HG03575 (cell line): ENCODE data around the gene HTR2C.
"Not testable (repeated sequence)": the region's sequence is repeated elsewhere in the genome, so short reads cannot be mapped to it uniquely, and the experiment has no call there.

ENCODE experiments used
- ATAC-seq: cut with Tn5 transposase; IDR thresholded peaks from one replicate; pipeline ENCODE4 v1.9.1; 2021; ENCODE audit not compliant: unreplicated experiment, insufficient number of reproducible peaks, low FRiP score; ENCODE audit errors: extremely low read depth

The HTR2C gene

GRCh38 chrX:114700533-114700932 lies 116.6 kb downstream of the HTR2C start:
- not testable (repeated sequence) for ATAC-seq

DNA sequence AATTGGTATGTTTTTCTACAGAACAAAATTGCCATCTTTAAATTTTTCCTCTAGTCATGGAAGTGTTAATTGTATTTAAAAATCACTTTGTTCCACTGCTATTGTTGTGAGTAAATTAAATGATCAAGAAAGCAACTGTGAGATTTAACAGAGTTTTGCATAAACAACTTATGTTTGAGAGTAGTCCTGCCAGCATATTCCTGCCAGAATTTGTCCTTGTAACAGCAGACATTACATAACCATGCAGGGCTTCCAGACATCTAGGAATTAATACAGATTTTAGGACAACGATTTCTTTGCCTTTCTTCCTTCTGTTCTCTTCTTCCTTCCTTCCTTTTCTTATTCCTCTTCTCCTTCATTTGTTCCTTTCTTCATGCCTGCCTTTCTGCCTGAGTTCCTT lies 125.5 kb downstream of the HTR2C start:
- ATAC-seq, result no peak

GRCh38 chrX:114710571-114710970 lies 126.7 kb downstream of the HTR2C start:
- ATAC-seq, result no peak

- no peak for ATAC-seq
Observed at GRCh38 chrX:114712466-114712865, 128.6 kb downstream of the HTR2C start.

- no peak for ATAC-seq
Observed at GRCh38 chrX:114715096-114715495, 131.2 kb downstream of the HTR2C start.

GRCh38 chrX:114717921-114718320 lies 134.0 kb downstream of the HTR2C start:
- ATAC-seq, result no peak

- no peak for ATAC-seq
Observed at GRCh38 chrX:114766541-114766940, 182.7 kb downstream of the HTR2C start.

DNA sequence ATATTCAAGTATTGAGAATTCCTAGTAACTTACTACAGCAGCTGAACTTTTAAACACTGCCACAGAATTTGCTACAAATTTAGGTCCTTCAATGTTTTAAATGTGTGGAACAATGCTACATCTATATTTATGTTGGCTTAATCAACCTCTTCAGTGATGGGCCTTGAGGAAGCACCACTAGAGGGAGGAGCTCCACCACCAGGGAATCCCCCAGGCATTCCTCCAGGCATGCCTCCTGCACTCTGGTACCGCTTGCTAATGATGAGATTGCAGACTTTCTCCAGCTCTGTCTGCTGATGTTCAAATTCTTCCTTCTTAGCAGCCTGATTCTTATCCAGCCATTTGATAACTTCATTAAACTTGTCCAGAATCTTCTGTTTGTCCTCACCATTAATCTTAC lies 190.8 kb downstream of the HTR2C start:
- ATAC-seq, result no peak

- ATAC-seq, result no peak
Observed at GRCh38 chrX:114782925-114783324, 199.0 kb downstream of the HTR2C start.

GRCh38 chrX:114787061-114787460 lies 203.2 kb downstream of the HTR2C start:
- no peak for ATAC-seq

GRCh38 chrX:114797494-114797893 lies 213.6 kb downstream of the HTR2C start:
- ATAC-seq, result no peak

GRCh38 chrX:114798907-114799306 lies 215.0 kb downstream of the HTR2C start:
- no peak for ATAC-seq

- ATAC-seq, result no peak
Observed at GRCh38 chrX:114800719-114801118, 216.8 kb downstream of the HTR2C start.

DNA sequence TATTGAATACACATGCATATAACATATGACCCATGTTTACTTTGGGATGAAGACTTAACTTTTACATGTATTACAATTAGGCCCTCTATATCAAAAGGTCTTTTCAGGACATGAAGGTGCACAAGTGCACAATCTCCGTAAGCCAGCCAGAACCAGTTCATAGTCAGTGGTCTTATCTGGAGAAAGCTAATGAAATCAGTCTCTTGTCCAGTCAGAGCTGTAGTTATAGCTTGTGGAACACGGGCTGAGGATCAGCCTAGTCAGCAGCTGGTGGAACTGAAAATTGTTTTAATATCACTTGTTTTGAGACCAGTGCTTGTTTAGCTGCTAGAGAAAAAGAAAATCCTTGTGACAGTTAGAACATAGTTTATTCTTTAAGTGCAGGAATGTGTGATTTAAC lies 235.6 kb downstream of the HTR2C start:
- ATAC-seq, result no peak

DNA sequence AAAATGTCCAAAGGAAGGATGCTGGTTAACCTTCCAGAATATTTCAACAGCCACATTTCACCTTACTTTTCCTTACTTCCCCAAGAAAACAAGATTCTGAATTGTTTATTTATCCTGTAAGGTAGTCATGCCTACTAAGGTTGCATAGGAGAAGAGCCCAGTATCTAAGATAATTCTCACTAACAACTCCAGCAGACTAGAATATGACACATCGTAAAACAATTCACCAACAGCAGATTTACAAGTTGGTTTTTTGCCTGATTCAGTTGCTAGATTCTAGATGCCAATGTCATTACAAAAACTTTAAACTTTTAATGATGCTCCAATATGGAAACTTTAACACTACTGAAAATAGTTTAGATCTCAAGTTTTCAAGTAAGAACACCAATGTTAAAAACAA lies 257.2 kb downstream of the HTR2C start:
- no peak for ATAC-seq

DNA sequence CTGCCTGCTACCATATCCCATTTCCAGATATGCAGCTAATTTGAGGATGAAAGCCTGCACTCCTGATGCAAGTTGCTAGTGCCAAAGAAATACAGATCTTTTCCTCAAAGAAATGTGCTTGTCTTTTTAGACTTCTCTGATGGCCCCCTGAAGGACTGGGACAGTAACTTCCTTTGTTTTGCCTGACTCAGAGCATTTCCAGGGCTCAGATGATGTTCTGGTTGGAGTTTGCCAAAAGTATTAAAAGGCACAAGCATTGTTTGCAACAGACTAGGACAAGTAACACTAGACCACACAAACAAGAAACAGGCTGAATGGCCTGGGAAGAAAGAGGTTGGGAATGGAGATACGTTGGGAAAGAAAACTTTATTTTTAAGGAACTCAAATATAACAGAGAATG lies 258.3 kb downstream of the HTR2C start:
- ATAC-seq, result no peak

- ATAC-seq, result no peak
Observed at GRCh38 chrX:114889481-114889880, 305.6 kb downstream of the HTR2C start.

DNA sequence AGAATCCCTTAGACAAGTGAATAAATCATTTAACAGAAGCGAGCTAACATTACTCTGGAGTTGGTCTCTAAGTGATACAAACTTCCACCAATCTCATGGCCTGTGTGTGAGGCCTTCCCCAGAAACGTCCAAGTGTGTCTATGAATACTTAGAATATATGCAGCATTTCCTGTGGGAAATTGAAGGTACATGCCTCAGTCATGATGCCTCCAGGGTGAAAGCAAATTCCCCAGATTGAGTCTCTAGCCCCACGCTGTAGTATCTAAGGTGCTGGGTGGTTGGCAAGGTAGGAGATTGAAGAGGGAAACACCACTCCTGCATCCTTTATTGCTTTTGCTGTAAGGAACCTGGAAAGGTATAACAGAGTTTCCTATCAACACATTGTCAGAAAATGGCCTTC lies 319.7 kb downstream of the HTR2C start:
- ATAC-seq, result no peak

DNA sequence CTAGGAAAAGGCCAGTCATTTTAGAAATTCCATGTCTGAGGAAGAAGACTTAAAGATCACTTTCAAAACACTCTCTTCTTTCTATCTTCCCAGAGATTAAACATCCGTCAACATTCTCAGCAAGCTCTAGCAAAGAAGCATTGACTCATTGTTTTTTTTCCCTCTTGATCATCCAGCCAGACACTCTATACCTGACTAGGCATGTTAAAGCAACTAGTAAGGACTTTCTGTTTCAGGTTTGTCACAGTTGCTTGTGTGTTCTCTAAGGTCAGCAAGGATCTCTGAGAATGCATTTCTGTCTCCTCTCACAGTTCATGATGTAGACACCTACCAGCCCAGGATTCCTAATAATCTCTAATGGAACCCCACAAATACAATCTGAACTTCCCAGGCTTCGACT lies 321.4 kb downstream of the HTR2C start:
- no peak for ATAC-seq

- no peak for ATAC-seq
Observed at GRCh38 chrX:114906984-114907510, 323.2 kb downstream of the HTR2C start.

DNA sequence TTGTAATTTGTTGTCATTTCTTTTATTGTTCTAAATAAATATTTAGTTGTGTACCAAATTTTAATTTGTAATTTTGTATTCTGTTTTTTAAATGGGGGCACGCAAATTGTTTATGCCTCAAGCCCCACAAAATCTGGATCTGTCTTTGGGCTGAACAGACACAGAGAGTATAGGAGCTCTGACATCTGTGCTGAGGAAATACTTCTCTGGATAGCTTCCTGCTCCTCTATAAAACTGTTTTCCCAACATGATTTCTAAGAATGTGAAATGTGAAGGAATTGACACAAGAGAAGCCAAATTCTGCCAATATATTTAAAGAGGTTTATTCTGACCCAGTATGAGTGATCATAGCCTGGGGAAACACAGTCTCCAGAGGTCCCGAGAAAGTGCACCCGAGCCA lies 340.5 kb downstream of the HTR2C start:
- no peak for ATAC-seq

DNA sequence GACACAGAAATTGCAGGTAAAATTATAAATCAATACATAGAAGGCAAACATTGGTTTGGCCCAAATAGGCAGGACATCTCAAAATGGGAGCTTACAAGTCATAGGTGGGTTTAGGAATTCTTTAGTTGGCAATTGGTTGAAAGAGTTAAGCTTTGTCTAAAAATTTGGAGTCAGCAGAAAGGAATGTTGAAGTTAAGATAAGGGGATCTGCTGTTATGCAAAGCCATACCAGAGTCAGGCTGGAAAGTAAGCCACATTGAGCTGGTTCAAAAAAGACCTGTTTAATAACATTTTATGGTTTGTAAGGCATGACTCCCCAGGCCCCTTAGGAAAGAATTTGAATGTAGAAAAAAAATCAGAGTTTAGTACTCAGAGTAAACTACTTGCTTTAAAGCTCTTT lies 341.0 kb downstream of the HTR2C start:
- ATAC-seq, result no peak
